Dermis microvascular lymphatic vessel endothelial cell (primary cell): Measurements from ENCODE around the gene ARHGAP1. TPM values are rescaled to one million over a fixed set of nuclear protein-coding genes. Genes with fewer than 3 reads are reported as not detected.

Experiments used
- DNase-seq, 2 donors: peaks; one replicate each; pipeline versions ENCODE4 v3.0.0 to v3.0.0-alpha.2; 2010; ENCODE audit warnings: low read depth in 2 of 2
- total RNA-seq: library from RNA; depleted of rRNA; stranded (reverse); fragments of >200 nt; gene quantifications from 2 replicates; pipeline ENCODE4 v1.2.1, GENCODE V29; 2014

The ARHGAP1 gene
- 20.4 and 32.5 TPM in 2 replicates for total RNA-seq

DNA sequence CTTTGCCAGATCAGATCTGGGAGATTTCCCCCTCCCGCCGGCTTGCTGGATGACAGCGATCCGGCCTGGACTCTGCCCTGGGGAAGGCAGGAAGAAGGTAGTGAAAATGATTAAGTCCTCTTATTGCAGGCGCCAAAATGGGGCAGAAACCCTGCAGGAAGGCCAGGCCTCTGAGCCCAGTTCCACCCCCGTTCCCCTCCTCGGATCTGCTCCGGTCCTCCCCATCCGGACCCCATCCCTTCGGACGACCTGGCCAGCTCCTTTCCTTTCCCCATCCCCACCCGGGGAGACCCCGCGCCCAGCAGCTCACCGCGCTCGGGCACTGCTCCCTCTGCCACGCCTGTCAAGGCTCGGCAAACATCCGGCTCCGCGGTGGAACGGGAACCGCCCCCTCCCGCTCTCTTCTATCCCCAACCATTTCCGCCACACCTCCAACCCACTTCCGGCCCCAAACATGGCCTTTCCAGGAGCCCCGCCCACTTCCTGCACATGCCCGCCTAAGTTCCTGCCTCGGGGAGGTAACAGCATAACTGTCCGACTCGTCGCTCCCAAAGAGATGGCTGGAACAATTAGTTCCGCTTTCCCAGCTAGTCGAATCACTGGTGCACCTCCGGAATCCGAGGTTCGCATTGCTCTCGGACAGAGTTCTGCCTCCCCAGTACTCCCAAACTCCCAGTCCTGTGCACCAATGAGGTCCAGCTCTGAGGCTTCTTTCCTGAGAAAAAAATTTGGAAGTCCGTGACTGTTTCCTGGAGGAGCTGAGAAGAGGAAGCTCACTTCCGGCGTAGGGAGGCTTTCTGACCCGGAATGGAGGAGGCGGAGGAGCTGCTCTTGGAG lies at the start of gene ARHGAP1, which contains the start of gene ZNF408:
TSS of gene ARHGAP1 (minus strand) at position 379 of the 837 bp plus-strand sequence. CDS start 4,512 bp downstream, outside the sequence.
TSS of gene ZNF408 (plus strand) at position 791 of the 837 bp plus-strand sequence. CDS start at position 808, 17 bp downstream.
- DNase-seq = peak; percentile 98 to 99

- DNase-seq = no peak
Observed at GRCh38 chr11:46747150-46747549, 46.7 kb upstream of the ARHGAP1 start.

GRCh38 chr11:46745995-46746394 lies 45.6 kb upstream of the ARHGAP1 start:
- DNase-seq = no peak

DNA sequence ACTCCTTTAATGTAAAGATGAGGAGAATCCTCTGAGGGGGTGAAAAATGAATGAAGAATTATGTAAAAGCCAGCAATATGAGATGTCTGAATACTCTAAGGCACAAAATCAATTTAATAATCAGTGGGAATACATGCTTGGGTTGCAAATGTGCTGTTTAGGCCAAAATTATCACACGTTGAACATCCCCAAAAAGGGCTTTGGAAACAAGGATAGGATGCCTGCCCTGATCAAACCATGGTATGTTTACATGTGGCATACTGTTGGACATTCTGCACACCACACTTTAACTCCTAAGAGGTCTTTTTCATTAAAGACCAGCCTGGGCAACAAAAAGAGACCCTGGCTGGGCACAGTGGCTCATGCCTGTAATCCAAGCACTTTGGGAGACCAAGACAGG lies 44.9 kb upstream of the ARHGAP1 start:
- DNase-seq = no peak

GRCh38 chr11:46743693-46744339 lies 43.4 kb upstream of the ARHGAP1 start:
- DNase-seq = no peak

GRCh38 chr11:46743043-46743442 lies 42.6 kb upstream of the ARHGAP1 start:
- no peak for DNase-seq

DNA sequence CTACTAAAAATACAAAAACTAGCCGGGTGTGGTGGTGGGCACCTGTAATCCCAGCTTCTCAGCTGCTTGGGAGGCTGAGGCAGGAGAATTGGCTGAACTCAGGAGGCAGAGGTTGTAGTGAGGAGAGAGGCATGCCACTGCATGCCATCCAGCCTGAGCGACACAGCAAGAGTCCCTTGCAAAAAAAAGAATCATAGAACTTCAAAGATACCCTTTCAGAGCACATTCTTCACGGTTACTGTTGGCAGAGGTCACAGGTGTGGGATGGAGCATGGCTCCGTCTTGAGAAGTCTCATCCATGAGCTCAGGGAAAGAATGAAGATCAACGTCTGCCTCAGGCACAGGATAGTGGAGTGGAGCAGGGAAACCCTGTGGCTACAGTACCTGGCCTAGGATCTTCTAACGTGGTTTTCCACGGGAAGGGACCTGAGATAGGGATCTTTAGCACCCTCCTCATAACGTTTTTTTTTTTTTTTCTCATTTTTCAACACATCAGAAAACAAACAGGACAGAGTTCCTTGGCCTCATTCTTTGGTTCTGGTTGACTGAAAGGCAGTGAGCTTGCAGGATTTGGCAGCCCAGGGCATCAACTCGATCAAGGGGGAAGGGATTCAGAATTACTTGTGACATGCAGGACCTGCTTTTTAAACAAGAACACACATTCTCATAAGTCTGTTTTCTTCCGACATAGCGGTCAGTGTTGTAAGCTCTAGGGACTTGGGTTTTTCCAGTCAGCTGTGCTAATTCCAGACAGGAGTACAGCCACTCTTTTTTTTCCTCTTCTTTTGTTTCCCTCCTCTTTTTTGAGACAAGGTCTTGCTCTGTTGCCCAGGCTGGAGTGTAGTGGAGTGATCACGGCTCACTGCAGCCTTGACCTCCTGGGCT lies 41.4 kb upstream of the ARHGAP1 start:
- DNase-seq = no peak

DNA sequence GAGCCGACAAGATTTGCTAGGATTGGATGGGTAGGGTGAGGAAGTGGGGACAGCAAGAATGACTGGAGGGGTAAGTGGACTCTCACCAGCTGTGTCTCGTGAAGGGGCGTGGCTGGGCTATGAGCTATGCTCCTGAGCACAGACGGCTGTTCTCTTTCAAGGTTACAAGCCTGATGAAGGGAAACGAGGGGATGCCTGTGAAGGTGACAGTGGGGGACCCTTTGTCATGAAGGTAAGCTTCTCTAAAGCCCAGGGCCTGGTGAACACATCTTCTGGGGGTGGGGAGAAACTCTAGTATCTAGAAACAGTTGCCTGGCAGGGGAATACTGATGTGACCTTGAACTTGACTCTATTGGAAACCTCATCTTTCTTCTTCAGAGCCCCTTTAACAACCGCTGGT lies 38.5 kb upstream of the ARHGAP1 start:
- no peak for DNase-seq

DNA sequence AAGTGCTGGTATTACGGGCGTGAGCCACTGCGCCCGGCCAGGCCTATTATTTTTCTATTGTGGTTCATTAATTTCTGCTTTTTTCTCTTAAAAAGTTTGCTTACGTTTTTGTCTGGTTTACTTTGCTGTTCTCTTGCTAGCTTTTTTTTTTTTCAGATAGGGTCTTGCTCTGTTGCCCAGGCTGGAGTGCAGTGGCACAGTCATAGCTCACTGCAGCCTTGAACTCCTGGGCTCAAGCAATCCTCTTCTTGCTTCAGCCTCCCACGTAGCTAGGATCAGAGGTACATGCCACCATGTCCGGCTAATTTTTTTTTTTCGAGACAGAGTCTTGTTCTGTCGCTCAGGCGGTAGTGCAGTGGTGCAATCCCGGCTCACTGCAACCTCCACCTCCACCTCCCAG lies 37.3 kb upstream of the ARHGAP1 start:
- DNase-seq = no peak

DNA sequence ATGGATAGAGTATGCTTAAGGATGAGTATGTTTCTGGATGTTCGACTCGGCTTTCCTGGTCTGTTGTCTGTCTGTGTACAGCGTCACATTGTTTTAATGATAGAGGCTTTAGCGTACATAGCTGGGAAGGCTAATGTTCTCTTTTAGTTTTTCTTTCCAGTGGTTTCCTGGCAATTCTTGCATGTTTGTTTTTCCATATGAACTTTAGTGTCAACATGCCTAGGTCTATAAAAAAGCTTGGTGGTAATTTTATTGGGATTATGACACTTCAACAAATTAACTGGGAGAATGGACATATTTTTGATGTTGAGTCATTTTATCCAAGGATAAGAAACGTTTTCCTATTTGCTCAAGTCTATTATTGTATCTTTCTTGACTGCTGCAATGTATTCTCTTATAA lies 36.2 kb upstream of the ARHGAP1 start:
- peak; percentile 53 to 78 for DNase-seq

GRCh38 chr11:46736146-46736545 lies 35.7 kb upstream of the ARHGAP1 start:
- no peak for DNase-seq

DNA sequence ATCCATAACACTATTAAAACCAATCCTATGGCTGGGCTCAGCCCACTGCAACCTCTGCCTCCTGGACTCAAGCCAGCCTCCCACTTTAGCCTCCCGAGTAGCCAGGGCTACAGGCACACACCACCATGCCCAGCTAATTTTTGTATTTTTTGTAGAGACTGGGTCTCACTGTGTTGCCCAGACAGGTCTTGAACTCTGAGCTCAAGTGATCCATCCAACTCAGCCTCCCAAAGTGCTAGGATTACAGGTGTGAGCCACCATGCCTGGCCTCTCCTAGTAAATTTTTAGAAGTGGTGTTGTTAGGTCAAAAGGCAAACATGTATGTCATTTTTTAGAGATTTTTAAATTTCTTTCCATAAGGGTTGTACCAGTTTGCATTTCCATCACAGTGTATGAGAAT lies 32.8 kb upstream of the ARHGAP1 start:
- DNase-seq = no peak

DNA sequence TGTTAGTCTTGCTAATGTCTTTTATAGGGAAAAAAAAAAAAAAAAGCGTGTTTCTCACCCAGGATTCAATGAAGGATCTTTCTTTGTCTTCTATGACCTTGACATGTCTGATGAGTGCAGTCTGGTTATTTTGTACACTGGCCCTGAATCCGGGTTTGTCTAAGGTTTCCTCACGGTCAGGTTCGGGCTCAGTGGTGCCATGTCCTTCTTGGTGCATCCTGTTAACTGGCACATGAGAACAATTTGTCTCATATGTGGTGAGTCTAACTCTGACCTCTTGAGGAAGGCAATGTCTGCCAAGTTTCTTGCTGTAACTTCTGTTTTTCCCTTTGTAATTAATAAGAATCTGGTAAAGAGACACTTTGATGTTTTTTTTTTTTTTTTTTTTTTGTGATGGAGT lies 31.1 kb upstream of the ARHGAP1 start:
- DNase-seq = no peak

DNA sequence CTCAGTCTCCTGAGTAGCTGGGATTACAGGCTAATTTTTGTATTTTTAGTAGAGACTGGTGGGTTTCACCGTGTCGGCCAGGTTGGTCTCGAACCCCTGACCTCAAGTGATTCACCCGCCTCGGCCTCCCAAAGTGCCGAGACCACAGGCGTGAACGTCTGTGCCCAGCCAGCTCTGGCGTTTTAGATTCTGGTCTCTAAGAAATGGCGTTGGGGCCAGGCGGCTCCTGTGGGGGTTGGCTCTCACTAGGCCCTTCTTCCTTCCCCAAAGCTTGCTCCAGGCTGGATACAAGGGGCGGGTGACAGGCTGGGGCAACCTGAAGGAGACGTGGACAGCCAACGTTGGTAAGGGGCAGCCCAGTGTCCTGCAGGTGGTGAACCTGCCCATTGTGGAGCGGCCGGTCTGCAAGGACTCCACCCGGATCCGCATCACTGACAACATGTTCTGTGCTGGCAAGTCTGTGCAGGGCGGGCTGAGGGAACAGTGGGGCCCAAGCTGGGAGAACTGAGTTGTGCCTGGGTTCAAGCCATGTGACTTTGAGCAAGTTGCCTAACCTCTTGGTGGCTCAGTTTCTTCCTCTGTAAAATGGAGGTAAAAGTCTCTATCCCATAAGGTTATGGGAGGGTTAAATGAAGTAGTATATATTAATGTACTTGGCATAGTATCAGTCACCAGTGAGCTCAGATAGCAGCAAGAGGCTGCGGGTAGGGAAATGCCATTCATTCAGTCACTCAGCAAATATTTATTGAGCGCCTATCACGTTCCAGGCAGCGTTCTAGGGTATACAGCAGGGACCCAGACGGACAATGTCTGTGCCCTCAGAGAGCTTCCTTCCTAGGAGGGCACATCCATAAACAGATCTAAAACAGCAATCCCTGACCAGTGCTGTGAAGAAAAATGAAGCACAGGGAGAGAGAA lies 28.9 kb upstream of the ARHGAP1 start:
- DNase-seq = no peak

- DNase-seq = no peak
Observed at GRCh38 chr11:46728659-46729040, 28.2 kb upstream of the ARHGAP1 start.

DNA sequence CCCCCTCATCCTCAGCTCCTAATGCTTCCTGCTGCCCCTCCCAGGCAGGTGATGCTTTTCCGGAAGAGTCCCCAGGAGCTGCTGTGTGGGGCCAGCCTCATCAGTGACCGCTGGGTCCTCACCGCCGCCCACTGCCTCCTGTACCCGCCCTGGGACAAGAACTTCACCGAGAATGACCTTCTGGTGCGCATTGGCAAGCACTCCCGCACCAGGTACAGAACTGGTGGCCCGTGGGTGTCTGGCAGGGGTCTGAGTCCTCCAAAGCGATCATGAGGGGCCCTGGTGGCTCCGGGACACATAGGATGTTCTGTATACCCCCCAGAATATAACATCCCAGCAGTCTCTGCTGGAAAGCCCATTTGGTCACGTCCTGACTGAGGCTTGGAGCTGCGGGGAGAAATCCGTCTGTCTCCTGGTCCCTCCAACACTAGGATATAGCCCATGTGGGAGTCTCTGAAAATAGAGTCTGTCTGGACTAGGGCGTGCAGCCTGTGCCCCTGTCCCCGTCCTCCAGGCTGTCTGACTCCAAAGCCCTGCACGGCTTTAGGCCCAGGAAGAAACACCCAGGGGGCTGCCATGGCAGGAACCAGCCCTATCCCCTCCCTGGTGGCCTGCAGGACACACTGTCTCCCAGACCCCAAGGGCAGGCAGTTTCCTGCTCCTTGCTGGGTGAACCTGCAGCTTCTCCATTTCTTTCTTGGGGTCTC lies 27.7 kb upstream of the ARHGAP1 start:
- no peak for DNase-seq

DNA sequence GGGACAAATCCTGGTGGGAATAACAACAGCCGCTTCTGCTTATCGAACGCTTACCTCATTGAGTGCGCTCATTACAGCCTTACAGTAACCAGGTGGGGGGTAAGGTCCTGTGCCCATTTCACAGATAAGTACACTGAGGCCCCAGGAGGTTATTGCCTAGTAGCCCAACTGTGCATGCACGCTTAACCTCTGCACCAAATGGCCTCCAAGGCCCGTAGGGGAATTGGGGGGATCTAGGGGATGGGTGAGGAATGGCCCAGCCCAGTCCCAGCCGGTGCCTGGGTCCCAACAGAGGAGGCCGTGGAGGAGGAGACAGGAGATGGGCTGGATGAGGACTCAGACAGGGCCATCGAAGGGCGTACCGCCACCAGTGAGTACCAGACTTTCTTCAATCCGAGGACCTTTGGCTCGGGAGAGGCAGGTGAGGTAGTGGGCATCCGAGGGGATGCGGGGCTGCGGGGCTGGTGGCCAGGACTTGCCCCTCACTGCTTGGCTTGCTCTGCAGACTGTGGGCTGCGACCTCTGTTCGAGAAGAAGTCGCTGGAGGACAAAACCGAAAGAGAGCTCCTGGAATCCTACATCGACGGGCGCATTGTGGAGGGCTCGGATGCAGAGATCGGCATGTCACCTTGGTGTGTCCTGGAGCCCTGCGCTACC lies 25.9 kb upstream of the ARHGAP1 start:
- no peak for DNase-seq

DNA sequence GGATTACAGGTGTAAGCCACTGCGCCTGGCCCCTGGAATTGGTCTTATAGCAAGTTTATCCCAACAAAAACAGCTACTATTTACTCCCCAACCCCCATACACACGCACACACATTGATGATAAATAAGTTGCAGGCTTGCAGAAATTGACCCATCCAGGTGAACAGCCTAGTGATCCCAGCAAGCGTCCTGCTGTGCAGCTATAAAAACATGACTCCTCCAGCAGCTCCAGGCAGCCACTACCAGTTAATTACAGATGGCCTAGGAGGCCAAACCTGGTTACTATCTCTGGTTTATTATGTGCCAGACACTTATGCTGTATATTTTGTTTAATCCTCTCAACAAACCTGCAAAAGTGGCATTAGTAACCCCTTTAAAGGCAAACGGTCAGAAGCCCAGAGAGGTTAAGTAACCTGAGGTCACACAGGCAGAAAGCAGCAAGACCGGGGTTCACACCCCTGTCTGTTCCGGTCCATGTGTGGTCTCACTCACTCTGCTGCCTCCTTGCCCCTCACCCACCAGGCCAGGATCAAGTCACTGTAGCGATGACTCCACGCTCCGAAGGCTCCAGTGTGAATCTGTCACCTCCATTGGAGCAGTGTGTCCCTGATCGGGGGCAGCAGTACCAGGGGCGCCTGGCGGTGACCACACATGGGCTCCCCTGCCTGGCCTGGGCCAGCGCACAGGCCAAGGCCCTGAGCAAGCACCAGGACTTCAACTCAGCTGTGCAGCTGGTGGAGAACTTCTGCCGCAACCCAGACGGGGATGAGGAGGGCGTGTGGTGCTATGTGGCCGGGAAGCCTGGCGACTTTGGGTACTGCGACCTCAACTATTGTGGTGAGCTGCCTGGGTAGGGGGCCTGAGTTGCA lies 25.2 kb upstream of the ARHGAP1 start:
- no peak for DNase-seq

- no peak for DNase-seq
Observed at GRCh38 chr11:46724088-46724487, 23.7 kb upstream of the ARHGAP1 start.
